SH-SY5Y (cell line): ENCODE results near the gene DPH1.

ENCODE experiments used
- GATA2 ChIP-seq: IDR thresholded peaks from 2 replicates; pipeline ENCODE4 v1.6.1; 2011; ENCODE audit warnings: mild to moderate bottlenecking, low read depth, low read length
- GATA3 ChIP-seq: IDR thresholded peaks from 2 replicates; pipeline ENCODE4 v1.6.1; 2011; ENCODE audit warnings: low read depth, mild to moderate bottlenecking, low read length, moderate library complexity

- TF ChIP-seq GATA2 (no peak), GATA3 (no peak)
These were observed 34.2 kb downstream of the DPH1 start for GRCh38 chr17:2064147-2064489.
